GM21723 (cell line): ENCODE measurements around the gene RHBDD1.

ENCODE experiments used
- ATAC-seq: cut with Tn5 transposase; IDR thresholded peaks from one replicate; pipeline ENCODE4 v1.9.1; 2021; ENCODE audit warnings: mild to moderate bottlenecking, moderate library complexity; ENCODE audit not compliant: unreplicated experiment

RHBDD1 gene

DNA sequence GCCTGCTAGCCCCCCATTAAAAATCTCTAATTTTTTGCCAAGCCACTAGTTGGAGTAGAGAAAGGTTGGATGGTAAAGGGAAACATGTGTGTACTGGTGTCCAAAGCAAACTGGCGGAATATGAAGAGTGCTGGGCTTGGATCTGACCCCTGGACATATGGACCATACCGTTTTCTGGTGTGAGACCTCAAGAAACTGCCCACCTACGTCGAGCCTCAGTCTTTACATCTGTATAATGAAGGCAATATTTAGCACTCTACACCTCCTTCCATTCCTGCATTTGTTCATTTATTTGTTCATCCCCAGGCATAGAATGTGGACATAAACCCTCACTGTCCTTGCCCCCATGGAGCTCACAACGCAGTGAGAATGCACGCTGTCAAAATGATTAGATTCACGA lies 142.4 kb downstream of the RHBDD1 start:
- no peak for ATAC-seq

- ATAC-seq: no peak
Measured at GRCh38 chr2:226979004-226979403, 143.2 kb downstream of the RHBDD1 start.

GRCh38 chr2:226981791-226982326 lies 146.0 kb downstream of the RHBDD1 start:
- ATAC-seq: no peak

- ATAC-seq: peak; percentile 12
Measured at GRCh38 chr2:226983895-226984749, 148.3 kb downstream of the RHBDD1 start.

DNA sequence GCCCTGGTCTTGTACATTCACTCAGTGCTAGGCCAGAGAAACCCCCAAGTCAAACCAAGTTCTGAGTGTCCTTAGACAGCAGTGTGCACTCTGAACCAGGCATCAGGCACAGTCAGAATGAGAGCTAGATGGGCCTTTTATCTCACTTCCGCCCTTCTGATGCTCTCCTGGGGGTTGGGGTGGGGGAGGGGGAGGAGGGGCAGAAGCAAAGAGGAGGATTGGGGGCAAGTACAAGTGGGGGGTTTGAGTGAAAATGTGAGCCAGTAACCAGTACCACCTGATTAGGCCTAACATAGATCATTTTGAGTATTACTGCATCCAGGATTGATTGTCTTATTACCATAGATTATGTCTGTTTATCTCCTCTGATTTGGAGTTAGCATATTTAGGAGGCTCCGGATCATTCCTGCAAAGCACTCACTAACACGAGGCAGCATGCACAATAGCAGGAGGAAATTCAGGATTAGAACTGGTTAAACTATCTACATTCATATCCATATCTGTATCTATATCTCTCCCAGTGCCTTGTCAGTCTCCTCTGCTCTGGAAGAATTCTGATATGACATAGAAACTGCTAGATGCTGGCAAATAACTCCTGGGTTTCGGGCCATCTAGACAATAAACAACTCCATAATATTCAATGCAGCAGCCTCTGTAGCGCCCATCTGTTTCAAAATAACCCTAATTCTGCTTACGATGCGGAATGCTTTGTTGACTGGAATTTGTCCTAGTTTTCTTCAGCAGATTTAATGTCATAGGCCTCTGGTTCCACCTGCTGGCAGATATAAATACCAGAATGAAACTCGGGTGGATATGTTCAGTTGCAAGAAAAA lies 149.1 kb downstream of the RHBDD1 start:
- peak; percentile 94 for ATAC-seq

GRCh38 chr2:226985583-226985946 lies 149.7 kb downstream of the RHBDD1 start:
- ATAC-seq: no peak

GRCh38 chr2:226991663-226992062 lies 155.8 kb downstream of the RHBDD1 start:
- ATAC-seq: no peak

GRCh38 chr2:226993171-226993570 lies 157.3 kb downstream of the RHBDD1 start:
- no peak for ATAC-seq

GRCh38 chr2:226994775-226995174 lies 158.9 kb downstream of the RHBDD1 start:
- no peak for ATAC-seq

GRCh38 chr2:226995625-226996041 lies 159.8 kb downstream of the RHBDD1 start:
- no peak for ATAC-seq

GRCh38 chr2:226999661-227000060 lies 163.8 kb downstream of the RHBDD1 start:
- no peak for ATAC-seq

- no peak for ATAC-seq
Measured at GRCh38 chr2:227000123-227000522, 164.3 kb downstream of the RHBDD1 start.

- ATAC-seq: no peak
Measured at GRCh38 chr2:227004482-227004881, 168.6 kb downstream of the RHBDD1 start.

DNA sequence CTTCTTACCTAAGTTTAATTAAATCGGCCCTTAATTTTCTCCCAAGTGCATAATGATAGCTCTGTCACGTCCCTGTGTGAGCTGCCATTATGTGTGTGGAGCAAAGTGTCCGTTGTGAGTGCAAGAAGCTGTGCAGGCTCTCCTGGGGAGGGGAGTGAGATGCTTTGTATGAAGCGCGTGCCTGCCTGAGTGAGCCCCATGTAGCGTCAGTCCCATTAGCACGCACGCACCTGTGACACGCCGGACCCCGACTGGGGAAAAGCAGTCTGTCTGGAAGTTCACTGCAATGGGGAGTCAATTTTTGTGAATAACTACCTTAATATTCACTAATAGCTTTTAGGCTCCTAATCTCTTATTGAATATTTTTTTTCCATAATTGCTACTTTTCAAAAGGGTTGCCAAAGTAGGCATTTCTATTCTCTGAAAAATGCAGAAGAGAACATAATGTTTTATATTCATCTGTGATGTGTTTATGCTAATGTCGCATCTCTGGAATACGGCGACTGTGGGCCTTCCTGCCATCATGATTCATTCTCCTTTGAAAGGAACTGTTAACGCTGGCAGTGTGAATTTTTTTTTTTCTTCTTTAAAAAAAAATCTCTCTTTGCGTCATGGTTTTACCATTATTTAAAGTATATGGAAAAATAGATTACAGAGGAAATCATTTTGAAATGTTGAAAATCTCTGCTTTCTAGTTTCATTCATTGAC lies 170.5 kb downstream of the RHBDD1 start:
- no peak for ATAC-seq

DNA sequence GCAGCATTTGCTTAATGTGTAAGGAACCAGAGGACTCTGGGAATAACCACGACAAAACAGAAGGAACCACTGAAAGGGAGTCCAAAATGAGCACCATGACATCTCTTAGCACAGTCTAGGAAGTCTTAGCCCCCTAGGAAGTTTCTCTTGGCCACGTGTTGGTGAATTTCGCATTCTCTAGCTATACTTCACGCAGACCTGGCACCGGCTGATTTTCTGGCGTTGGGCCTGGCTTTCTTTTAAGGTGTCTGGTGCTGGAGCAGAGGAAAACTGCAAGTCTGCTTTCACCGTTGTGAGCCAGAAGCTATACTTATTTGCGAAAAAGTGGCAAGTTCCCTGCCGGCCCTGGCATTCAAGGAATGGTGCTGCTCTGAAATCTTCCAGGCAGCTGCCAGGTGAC lies 171.3 kb downstream of the RHBDD1 start:
- no peak for ATAC-seq

- no peak for ATAC-seq
Measured at GRCh38 chr2:227007940-227008339, 172.1 kb downstream of the RHBDD1 start.

DNA sequence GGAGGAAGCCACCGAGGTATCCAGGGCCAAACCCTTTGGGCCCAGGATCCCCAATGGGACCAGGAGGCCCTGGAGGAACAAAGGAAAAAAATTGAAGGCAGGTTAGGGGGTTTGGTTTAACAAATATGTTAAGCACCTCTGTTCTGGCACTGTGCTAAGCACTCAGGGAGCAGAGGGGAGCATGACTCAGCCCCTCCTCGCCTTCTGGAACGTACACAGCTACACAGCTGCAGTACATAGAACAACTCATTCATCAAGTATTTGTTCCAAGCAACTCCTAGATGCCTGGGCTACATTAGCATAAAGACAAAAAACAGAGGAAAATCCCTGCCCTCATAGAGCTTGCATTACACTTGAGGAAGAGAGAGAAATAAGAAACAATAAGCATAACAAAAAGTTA lies 174.6 kb downstream of the RHBDD1 start:
- no peak for ATAC-seq

DNA sequence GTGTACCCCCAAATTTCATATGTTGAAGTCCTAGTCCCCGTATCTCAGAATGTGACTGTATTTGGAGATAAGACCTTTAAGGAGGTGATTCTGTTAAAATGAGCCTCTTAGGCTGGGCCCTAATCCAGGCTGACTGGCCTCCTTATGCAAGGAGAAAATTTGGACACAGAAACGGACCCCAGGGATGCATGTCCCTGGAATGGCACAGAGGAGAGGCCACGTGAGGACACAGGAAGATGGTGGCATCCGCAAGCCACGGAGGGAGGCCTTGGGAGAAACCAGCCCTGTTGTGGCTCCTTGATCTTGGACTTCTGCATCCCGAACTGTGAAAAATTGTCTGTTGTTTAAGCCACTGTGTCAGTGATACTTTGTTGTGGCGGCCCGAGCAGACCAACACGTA lies 177.5 kb downstream of the RHBDD1 start:
- no peak for ATAC-seq

GRCh38 chr2:227013881-227014280 lies 178.0 kb downstream of the RHBDD1 start:
- no peak for ATAC-seq

DNA sequence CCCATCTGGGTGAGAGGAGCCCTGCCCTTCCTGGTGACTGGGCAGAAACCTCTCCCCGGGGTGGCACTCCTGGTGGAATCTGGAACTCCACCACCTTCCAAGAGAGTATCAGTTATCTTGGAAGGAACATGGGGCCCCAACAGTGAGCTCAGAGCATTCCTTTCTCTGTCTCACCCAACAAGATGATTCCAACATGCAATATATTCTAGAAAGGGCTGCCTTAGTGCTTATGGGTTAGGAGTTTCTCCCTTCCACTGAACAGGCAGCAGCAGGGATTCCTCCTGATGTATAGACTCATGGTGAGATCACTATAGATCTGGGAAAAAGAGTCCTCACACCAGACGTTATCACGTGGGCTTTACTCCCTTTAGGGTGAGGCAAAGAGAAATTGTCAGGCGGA lies 181.0 kb downstream of the RHBDD1 start:
- no peak for ATAC-seq

GRCh38 chr2:227020416-227020815 lies 184.6 kb downstream of the RHBDD1 start:
- no peak for ATAC-seq
